Umbilical cord (tissue), 2 donors: Measurements from ENCODE around the gene PCSK5. TPM values are rescaled to one million over a fixed set of nuclear protein-coding genes. Genes with fewer than 3 reads are reported as not detected.
"Not testable (repeated sequence)": the region's sequence is repeated elsewhere in the genome, so short reads cannot be mapped to it uniquely, and the experiment has no call there.

Experiments used
- DNase-seq: peaks from one replicate; pipeline ENCODE4 v3.0.0-alpha.2; 2015; ENCODE audit warnings: low spot score
- total RNA-seq: library from RNA; depleted of rRNA; stranded (reverse); fragments of >200 nt; gene quantifications from one replicate; pipeline ENCODE4 v1.2.3, GENCODE V29; 2014; ENCODE audit warnings: low replicate concordance; ENCODE audit not compliant: insufficient read depth

The PCSK5 gene
- total RNA-seq, 1 donor from 2014 or later = 15.9 TPM

DNA sequence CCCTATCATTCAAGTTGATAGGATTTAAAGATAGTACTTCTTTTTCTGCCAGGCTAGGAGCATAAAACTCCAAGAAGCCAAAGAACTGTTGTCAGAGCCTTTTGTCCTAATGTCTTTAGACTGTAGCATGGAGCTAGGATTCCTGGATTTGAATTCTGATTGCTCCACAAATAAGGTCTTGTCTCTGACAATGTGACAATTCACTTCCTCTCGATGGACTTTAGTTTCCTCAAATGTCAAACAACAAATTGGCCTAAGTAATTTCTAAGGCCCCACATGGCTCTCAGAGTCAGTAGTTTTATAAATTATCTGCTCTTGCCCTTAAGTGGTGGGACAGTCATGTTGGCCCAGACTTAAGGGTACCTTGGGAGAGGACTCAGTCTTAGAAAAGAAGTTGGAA is 467.1 kb downstream of the PCSK5 start:
- no peak for DNase-seq

- DNase-seq = no peak
Measured at GRCh38 chr9:76358628-76359280, 468.3 kb downstream of the PCSK5 start.

DNA sequence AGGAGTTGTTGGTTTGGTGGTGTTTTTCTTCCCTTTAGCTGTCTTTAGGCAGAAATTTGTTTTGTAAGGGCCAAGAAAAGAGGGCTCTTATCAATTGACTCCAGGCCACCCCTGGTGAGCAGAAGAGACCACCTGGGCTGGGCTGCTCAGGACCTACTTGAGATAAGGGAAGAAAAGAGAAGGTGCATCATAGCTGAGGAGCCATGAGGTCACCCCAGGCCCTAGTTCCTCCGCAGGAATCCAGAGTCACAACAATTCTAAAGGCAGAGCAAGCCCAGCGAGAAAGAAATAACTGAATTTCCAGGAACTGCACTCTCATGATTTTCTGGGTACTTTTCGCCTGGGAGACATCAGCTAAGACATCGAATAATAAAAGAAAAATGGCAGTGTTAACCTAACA is 468.9 kb downstream of the PCSK5 start:
- DNase-seq = no peak

DNA sequence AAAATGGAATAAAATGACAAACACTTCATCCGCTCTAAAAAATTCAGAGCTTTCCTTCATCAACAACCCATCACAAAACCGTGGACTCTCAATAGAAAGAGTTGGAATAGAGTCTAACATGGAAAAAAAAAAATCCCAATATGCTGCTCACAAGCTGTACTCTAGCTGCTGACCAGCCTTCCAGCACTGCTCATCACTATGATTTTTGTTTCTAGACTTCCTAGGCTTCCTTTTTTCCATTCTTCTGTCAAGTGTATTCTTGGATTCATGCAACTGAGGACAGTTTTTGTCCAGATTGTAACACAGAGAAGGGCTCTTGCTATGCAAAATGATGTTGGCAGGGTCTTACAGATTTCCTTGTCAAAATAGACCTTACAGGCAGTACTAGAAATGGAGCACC is 469.3 kb downstream of the PCSK5 start:
- no peak for DNase-seq

DNA sequence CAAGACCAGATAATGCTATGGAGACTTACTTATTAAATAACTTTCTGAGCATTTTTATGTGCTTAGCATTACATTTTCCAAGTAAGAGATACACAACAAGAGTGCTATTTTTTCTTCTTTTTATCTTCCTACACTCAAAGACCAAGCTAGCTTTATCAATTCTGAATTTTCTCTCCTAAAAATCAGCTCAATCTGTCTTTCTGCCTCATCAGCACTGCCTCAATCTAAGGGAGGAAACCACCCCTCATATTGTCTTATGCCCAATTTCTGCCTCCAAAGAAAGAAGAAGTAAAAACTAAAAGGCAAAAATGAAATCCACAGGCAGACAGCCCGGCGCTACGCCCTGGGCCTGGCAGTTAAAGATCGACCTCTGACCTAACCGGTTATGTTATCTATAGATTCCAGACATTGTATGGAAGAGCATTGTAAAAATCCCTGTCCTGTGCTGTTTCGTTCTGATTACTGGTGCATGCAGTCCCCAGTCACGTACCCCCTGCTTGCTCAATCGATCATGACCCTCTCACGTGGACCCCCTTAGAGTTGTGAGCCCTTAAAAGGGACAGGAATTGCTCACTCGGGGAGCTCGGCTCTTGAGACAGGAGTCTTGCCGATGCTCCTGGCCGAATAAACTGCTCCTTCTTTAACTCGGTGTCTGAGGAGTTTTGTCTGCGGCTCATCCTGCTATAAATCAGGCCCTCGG is 472.0 kb downstream of the PCSK5 start:
- DNase-seq = not testable (repeated sequence)

- DNase-seq = no peak
Measured at GRCh38 chr9:76363032-76363395, 472.5 kb downstream of the PCSK5 start.

DNA sequence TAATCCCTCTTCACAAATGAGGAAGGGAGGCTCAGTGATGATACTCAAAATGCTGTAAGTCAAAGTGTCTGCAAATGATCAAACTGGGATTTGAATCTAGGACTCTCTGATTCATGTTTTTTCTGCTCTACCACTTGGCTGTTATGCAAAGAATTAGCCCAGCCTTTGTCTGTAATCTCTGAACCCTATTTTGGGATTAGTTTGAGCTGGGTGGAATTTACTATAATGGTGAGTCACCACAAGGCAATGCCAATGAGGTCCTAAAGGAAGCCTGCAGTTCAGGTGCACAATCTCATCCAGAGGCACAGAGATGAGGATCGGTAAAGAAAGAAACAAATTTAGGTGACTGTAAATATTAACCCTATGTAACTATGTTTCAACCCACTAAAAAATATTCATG is 474.6 kb downstream of the PCSK5 start:
- DNase-seq = peak; percentile 68

- DNase-seq = no peak
Measured at GRCh38 chr9:76366275-76366674, 475.8 kb downstream of the PCSK5 start.

DNA sequence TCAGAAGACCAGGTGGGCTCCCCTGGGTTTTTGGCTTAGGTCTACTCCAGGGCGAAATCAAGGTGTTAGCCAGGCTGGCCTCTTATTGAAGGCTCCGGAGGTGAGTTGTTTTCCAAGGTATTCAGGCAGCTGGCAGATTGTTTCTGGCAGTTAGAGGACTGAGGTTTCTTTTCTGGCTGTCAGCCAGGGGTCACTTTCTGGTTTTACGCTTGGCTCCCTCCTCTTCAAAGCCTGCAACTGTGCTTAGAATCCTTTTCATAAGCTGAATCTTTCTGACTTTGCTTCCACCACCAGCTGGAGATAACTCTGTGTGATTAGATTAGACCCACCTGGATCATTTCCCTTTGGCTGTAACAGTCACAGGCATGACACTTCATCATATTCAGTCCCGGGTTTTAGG is 479.1 kb downstream of the PCSK5 start:
- peak; percentile 52 for DNase-seq

DNA sequence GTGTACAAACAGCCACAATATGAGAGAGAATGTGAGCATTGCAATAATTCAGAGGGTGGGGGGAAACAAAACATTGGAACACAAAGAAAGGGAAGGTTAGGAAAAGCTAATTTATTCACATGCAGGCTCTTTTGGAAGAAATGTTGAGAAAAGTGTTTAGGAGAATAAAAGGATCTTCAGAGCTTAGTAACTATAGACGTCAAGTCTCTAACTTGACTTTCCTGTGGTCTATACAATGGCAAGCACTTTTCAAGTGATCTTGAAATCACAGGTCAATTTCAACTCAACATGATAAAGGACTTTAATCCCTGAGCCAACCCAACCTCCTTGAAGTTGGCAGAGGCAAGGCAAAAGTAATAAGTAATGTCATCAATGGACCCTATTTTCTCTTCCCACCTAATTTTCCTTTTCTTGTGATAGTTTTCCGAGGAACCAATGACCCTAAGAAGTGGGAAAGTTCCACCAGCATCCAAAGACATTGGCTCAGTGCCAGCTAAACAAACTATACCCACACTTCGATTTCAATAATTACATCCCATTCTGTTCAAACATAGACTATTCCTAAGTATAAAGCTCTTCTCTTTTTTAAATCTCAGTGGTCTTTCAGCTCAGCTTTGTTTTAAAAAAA is 480.0 kb downstream of the PCSK5 start:
- no peak for DNase-seq

GRCh38 chr9:76371901-76372300 is 481.4 kb downstream of the PCSK5 start:
- DNase-seq = peak; percentile 32

- DNase-seq = no peak
Measured at GRCh38 chr9:76372336-76372735, 481.9 kb downstream of the PCSK5 start.

DNA sequence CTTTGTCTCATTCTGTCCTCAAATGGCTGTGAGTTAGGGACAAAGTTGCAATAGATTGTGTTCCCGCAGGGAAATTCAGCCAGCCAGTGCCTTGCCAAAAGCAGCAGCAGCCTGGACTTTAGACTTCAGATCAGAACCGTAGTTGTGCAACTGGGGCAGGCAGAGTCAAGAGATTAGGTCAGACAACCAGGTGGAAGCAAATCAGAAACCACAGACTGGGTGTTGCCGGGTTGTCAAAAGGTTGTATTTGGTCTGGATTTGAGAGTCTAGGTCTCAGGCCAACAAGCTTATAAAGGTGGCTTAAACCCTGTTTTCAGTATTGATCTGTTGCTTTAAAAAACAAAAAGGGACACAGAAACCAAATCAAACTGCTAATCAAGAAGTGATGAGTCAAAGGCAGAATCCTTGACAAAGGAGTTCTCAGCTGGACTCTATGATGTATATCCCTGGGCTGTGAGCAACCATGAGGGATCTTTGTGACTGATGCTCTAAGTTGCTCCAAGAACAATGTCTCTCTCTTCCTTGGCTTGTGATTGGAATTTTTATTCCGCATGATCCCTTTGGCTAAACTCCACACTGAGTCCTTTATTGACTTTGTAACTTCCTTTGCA is 482.8 kb downstream of the PCSK5 start:
- peak; percentile 53 for DNase-seq

- DNase-seq = no peak
Measured at GRCh38 chr9:76373784-76374474, 483.5 kb downstream of the PCSK5 start.

GRCh38 chr9:76374783-76375559 is 484.5 kb downstream of the PCSK5 start:
- peak; percentile 41 for DNase-seq

DNA sequence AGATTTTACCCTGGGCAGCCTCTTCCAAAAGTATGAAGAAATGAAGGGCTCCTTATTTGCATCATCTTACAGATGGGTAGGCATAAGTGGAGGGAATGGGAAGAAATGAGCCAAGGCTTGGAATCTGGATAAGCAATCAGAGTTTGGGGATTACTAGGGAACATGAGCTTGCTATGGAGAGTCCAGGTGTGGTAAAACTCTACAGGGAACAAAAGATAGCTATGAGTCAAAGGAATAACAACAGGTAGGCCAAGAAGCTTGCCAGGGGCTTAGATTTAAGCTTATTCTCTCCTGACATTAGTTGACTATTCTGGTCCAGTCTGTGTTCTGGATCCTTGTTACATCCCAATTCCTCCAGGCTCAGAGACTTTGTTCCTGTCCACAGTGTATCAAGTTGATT is 487.3 kb downstream of the PCSK5 start:
- no peak for DNase-seq

DNA sequence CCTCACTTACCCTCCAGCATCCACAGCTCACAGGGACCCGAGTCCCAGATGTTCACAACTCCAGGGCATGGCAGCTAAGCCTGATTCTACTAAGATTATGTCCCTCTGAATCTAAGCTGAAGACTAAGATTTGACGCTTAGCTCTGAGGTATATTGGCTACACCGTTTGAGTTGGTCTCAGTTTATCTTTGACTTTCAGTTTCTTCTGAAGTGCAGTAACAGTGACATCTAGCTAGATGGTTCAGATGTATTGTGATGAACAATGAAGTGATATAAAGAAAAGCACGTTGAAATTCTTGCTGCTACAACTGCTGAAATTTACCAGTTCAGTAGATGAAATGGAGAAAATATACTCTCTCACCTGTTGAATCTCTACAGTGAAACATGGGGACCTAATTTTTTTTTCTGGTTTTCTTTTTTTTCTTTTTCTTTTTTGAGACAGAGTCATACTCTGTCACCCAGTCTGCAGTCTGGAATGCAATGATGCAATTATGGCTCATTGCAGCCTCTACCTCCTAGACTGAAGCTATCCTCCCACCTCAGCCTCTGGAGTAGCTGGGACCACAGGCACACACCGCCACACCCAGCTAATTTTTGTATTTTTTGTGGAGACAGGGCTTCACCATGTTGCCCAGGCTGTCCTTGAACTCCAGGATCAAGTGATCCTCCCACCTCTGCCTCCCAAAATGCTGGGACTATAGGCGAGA is 488.0 kb downstream of the PCSK5 start:
- no peak for DNase-seq

DNA sequence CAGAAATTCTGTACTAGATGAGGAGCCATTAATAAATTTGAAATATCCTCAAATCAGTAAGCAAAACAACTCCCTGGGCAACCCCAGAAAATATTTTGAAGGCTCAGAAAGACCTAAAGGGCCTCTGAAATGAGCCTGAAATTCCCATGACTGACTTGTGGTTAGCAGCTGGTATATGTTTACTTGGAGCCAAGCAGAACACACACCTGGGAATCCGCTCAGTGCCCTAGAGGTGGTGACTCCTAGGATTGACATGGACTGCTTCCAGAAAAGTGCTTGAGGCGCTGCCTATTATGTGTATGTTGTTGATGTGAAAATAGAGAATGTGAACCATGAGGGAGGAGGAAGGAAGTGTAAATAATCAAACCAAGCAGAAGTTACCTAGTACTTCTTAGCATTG is 489.0 kb downstream of the PCSK5 start:
- no peak for DNase-seq

- DNase-seq = no peak
Measured at GRCh38 chr9:76390656-76391055, 500.2 kb downstream of the PCSK5 start.

DNA sequence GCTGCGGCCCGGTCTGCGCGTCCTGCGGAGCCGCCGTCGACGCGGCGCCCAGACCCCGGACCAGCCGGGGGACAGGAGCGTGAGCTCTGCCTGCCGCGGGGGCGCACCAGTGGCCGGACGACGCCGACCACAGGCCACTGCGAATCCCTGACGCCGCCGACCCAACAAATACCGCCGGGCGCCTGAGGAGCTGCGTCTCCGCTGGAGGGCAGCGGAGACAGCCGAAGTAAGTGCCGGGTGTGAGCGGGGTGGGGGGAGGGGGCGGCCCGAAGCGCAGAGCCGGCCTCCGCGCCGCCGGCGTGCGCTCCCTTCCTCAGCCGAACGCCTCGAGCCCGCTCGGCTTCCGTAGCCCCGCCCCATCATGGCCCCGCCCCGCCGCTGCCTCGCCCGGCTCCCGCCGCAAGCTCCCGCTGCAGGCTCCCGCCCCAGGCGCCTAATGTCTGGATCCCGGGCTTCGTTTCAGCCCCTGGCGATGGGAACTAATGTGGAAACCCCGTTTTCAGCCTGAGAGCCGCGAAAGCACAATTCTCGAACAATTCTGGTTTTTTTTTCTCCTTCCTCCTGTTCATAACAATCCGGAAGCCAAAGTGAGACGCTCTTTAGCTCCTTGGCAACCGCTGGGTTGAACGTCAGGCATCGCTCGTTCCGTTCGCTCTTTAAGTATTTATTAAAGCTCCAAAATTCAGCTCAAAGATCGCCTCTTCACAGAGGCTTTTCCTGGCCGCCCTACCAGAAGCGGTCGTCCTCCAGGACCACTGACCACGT is 503.9 kb downstream of the PCSK5 start, which contains the start of gene RFK:
Gene RFK (minus strand): TSS at position 232 of the 765 bp plus-strand sequence. CDS start 255 bp downstream, outside the sequence.
- DNase-seq = peak; percentile 95
